Mesendoderm (in vitro differentiated cells): ENCODE results near the gene ZSCAN23.
"Not testable (repeated sequence)": the region's sequence is repeated elsewhere in the genome, so short reads cannot be mapped to it uniquely, and the experiment has no call there.

Source experiments
- DNase-seq: peaks from one replicate; pipeline ENCODE4 v3.0.0; 2013
- H2AK5ac ChIP-seq: 2 replicates; pipeline ENCODE4 v1.6.1; 2013; ENCODE audit warnings: low read length, inconsistent platforms
- H2BK120ac ChIP-seq: 2 replicates; pipeline ENCODE4 v1.6.1; 2013; ENCODE audit warnings: low read depth, mild to moderate bottlenecking, low read length, moderate library complexity, mixed read lengths
- H2BK15ac ChIP-seq: replicated peaks from 2 replicates; pipeline ENCODE4 v1.6.1; 2013; ENCODE audit warnings: low read depth, mild to moderate bottlenecking, moderate library complexity
- H2BK5ac ChIP-seq: 2 replicates; pipeline ENCODE4 v1.6.1; 2013; ENCODE audit warnings: low read length, inconsistent platforms
- H3K18ac ChIP-seq: 2 replicates; pipeline ENCODE4 v1.6.1; 2013; ENCODE audit warnings: mild to moderate bottlenecking, low read length, mixed read lengths
- H3K23ac ChIP-seq: one replicate; pipeline ENCODE4 v1.6.1; 2013; ENCODE audit warnings: low read length
- H3K27ac ChIP-seq: 2 replicates; pipeline ENCODE4 v1.5.1; 2013; ENCODE audit warnings: low read depth, mild to moderate bottlenecking, inconsistent platforms, low read length, moderate library complexity
- H3K27me3 ChIP-seq: 2 replicates; pipeline ENCODE4 v1.6.1; 2013; ENCODE audit warnings: low read length, control low read depth, mild to moderate bottlenecking, inconsistent platforms; ENCODE audit not compliant: insufficient read depth, poor library complexity
- H3K36me3 ChIP-seq: 2 replicates; pipeline ENCODE4 v1.6.1; 2013; ENCODE audit warnings: low read length, inconsistent platforms; ENCODE audit not compliant: control insufficient read depth, insufficient read depth
- H3K4ac ChIP-seq: one replicate; pipeline ENCODE4 v1.6.1; 2013; ENCODE audit warnings: low read depth, mild to moderate bottlenecking, low read length, moderate library complexity
- H3K4me1 ChIP-seq: 2 replicates; pipeline ENCODE4 v1.6.1; 2013; ENCODE audit warnings: low read depth, low read length, inconsistent platforms; ENCODE audit not compliant: control insufficient read depth
- H3K4me2 ChIP-seq: 2 replicates; pipeline ENCODE4 v1.6.1; 2013; ENCODE audit warnings: low read length
- H3K4me3 ChIP-seq: 2 replicates; pipeline ENCODE4 v1.5.1; 2013; ENCODE audit warnings: mild to moderate bottlenecking, low read length
- H3K56ac ChIP-seq: one replicate; pipeline ENCODE4 v1.6.1; 2013; ENCODE audit warnings: low read length
- H3K79me1 ChIP-seq: 2 replicates; pipeline ENCODE4 v1.6.1; 2013; ENCODE audit warnings: low read length, inconsistent platforms
- H3K79me2 ChIP-seq: 2 replicates; pipeline ENCODE4 v1.6.1; 2013; ENCODE audit warnings: mild to moderate bottlenecking, low read length; ENCODE audit not compliant: control insufficient read depth, insufficient read depth
- H3K9ac ChIP-seq: 2 replicates; pipeline ENCODE4 v1.6.1; 2013; ENCODE audit warnings: low read length, inconsistent platforms
- H4K5ac ChIP-seq: one replicate; pipeline ENCODE4 v1.6.1; 2013; ENCODE audit warnings: low read length
- H4K8ac ChIP-seq: one replicate; pipeline ENCODE4 v1.6.1; 2013; ENCODE audit warnings: low read depth, mild to moderate bottlenecking, control low read depth, low read length, moderate library complexity
- WGBS: extraction: QIAGEN DNeasy Blood & Tissue Kit; methylation state at CpG from one replicate; pipeline ENCODE4 v1.1.7; 2013; ENCODE audit warnings: low lambda C conversion rate, missing lambda C conversion rate; ENCODE audit not compliant: insufficient coverage; ENCODE audit errors: extremely low coverage; 5-methylcytosine and 5-hydroxymethylcytosine counted together

Gene ZSCAN23

GRCh38 chr6:28474441-28475219 lies 31.3 kb upstream of the ZSCAN23 start:
- H3K4me1 ChIP-seq: no peaks in the 10 kb centered on the region
- H3K9ac ChIP-seq: peak overlapping the region; percentile 15
- DNase-seq: peak; percentile 94

GRCh38 chr6:28469153-28469745 lies 26.0 kb upstream of the ZSCAN23 start:
- H3K23ac ChIP-seq, H2BK120ac ChIP-seq, H3K4me1 ChIP-seq, H2BK5ac ChIP-seq, H3K4ac ChIP-seq, DNase-seq, H3K9ac ChIP-seq, H4K5ac ChIP-seq, H3K18ac ChIP-seq, H2AK5ac ChIP-seq, H3K27ac ChIP-seq, H3K36me3 ChIP-seq, H3K4me3 ChIP-seq, H3K79me1 ChIP-seq, H3K79me2 ChIP-seq, H3K4me2 ChIP-seq, H4K8ac ChIP-seq, H2BK15ac ChIP-seq, H3K56ac ChIP-seq, H3K27me3 ChIP-seq: not testable (repeated sequence)
- WGBS: no CpG with 5 or more reads among the region's 45 CpGs

More at GRCh38 chr6:28474441-28475219, 31.3 kb upstream of the ZSCAN23 start:
- Histone ChIP-seq H3K4me3 (peak overlapping the region; percentile 53), H3K36me3 (no peaks in the 10 kb centered on the region), H2BK5ac (no peak overlapping the region), H4K5ac (no peak overlapping the region), H2AK5ac (no peak overlapping the region), H3K18ac (no peak overlapping the region), H3K27me3 (no peaks in the 10 kb centered on the region), H4K8ac (no peak overlapping the region), H3K4ac (no peak overlapping the region), H3K4me2 (peak overlapping the region; percentile 43), H3K56ac (no peak overlapping the region), H3K79me2 (no peaks in the 10 kb centered on the region), H3K23ac (no peak overlapping the region), H3K27ac (no peak overlapping the region), H2BK120ac (no peak overlapping the region), H3K79me1 (no peaks in the 10 kb centered on the region), H2BK15ac (no peak overlapping the region)
- no CpG with 5 or more reads among the region's 18 CpGs for WGBS

GRCh38 chr6:28468056-28468455 lies 24.8 kb upstream of the ZSCAN23 start:
- no CpG with 5 or more reads among the region's 7 CpGs for WGBS
- Histone ChIP-seq H3K4me2 (no peak overlapping the region), H3K79me2 (no peaks in the 10 kb centered on the region), H3K4me1 (no peaks in the 10 kb centered on the region), H3K79me1 (no peaks in the 10 kb centered on the region), H3K4me3 (no peak overlapping the region), H3K9ac (no peak overlapping the region), H3K27me3 (no peaks in the 10 kb centered on the region), H2BK5ac (no peak overlapping the region), H3K36me3 (no peaks in the 10 kb centered on the region), H2BK120ac (no peak overlapping the region), H2AK5ac (no peak overlapping the region), H3K23ac (no peak overlapping the region), H2BK15ac (no peak overlapping the region), H3K4ac (no peak overlapping the region), H3K18ac (no peak overlapping the region), H3K56ac (no peak overlapping the region), H3K27ac (no peak overlapping the region), H4K8ac (no peak overlapping the region), H4K5ac (no peak overlapping the region)
- DNase-seq: no peak

- H3K79me1 ChIP-seq: no peaks in the 10 kb centered on the region
- H3K27ac ChIP-seq: no peak overlapping the region
- H4K8ac ChIP-seq: no peak overlapping the region
- H3K18ac ChIP-seq: no peak overlapping the region
- no peak overlapping the region for H3K4me3 ChIP-seq
- H3K56ac ChIP-seq: no peak overlapping the region
- H3K4ac ChIP-seq: no peak overlapping the region
- H2BK5ac ChIP-seq: no peak overlapping the region
- no peaks in the 10 kb centered on the region for H3K36me3 ChIP-seq
- DNase-seq: no peak
- WGBS: no CpG with 5 or more reads among the region's 2 CpGs
- no peak overlapping the region for H3K23ac ChIP-seq
- H3K27me3 ChIP-seq: peaks cover 2% of the 10 kb centered on the region
- no peaks in the 10 kb centered on the region for H3K79me2 ChIP-seq
- no peak overlapping the region for H2BK15ac ChIP-seq
- no peak overlapping the region for H2BK120ac ChIP-seq
- no peak overlapping the region for H3K4me2 ChIP-seq
- no peak overlapping the region for H2AK5ac ChIP-seq
- no peaks in the 10 kb centered on the region for H3K4me1 ChIP-seq
- H3K9ac ChIP-seq: no peak overlapping the region
- H4K5ac ChIP-seq: no peak overlapping the region
Measured at GRCh38 chr6:28462401-28462800, 19.1 kb upstream of the ZSCAN23 start.

GRCh38 chr6:28458568-28458967 lies 15.3 kb upstream of the ZSCAN23 start:
- Histone ChIP-seq H3K27me3 (peaks cover 2% of the 10 kb centered on the region), H3K4me3 (no peak overlapping the region), H3K4me1 (no peaks in the 10 kb centered on the region), H3K4me2 (no peak overlapping the region), H2BK120ac (no peak overlapping the region), H3K9ac (no peak overlapping the region), H3K56ac (no peak overlapping the region), H4K5ac (no peak overlapping the region), H2BK15ac (no peak overlapping the region), H3K4ac (no peak overlapping the region), H3K18ac (no peak overlapping the region), H3K36me3 (no peaks in the 10 kb centered on the region), H3K79me2 (no peaks in the 10 kb centered on the region), H3K23ac (no peak overlapping the region), H2BK5ac (no peak overlapping the region), H2AK5ac (no peak overlapping the region), H3K27ac (no peak overlapping the region), H4K8ac (no peak overlapping the region), H3K79me1 (no peaks in the 10 kb centered on the region)
- WGBS: no CpG with 5 or more reads among the region's 1 CpG
- no peak for DNase-seq
